ENCODE data around the gene KIF19.

KIF19 gene

GRCh38 chr17:74380086-74380958 lies 54.3 kb downstream of the KIF19 start:
- ATAC-seq (ENCODE audit: insufficient read depth, low read depth) = no peak
- no peak overlapping the region for H3K9ac ChIP-seq (ENCODE audit: low read depth, low read length)
- H2AFZ ChIP-seq (ENCODE audit: low read depth, low read length) = no peak overlapping the region
- DNase-seq = no peak
- H3K36me3 ChIP-seq (ENCODE audit: insufficient read depth, low read length) = no peaks in the 10 kb centered on the region
- no peaks in the 10 kb centered on the region for H3K79me2 ChIP-seq (ENCODE audit: insufficient read depth, low read length)
- no peak for TF ChIP-seq EZH2 (IDR thresholded peaks at IDR 0.05; ENCODE audit: borderline replicate concordance, low read depth, low read length, severe bottlenecking)
- no peak for TF ChIP-seq CTCF (IDR thresholded peaks at IDR 0.05; ENCODE audit: borderline replicate concordance, extremely low read depth, low read length, poor library complexity, severe bottlenecking)
- peaks cover 9% of the 10 kb centered on the region for H3K4me1 ChIP-seq (ENCODE audit: insufficient read depth, low read length)
- no peaks in the 10 kb centered on the region for H3K9me3 ChIP-seq (ENCODE audit: insufficient read depth, low read length, severe bottlenecking)
- H4K20me1 ChIP-seq (ENCODE audit: insufficient read depth, low read length) = no peaks in the 10 kb centered on the region
- H3K4me2 ChIP-seq (ENCODE audit: insufficient read depth, low read length) = no peak overlapping the region
- H3K4me3 ChIP-seq (ENCODE audit: low read depth in 1 of 2, low read length in 2 of 2) = no peak overlapping the region
- no peaks in the 10 kb centered on the region for H3K27me3 ChIP-seq (ENCODE audit: insufficient read depth, low read length, poor library complexity)
- H3K27ac ChIP-seq (ENCODE audit: low read length) = no peak overlapping the region

GRCh38 chr17:74380959-74381808 lies 55.2 kb downstream of the KIF19 start:
- ATAC-seq (ENCODE audit: insufficient read depth, low read depth) = no peak
- H3K27me3 ChIP-seq (ENCODE audit: insufficient read depth, low read length, poor library complexity) = no peaks in the 10 kb centered on the region
- no peak overlapping the region for H3K4me2 ChIP-seq (ENCODE audit: insufficient read depth, low read length)
- H2AFZ ChIP-seq (ENCODE audit: low read depth, low read length) = no peak overlapping the region
- peaks cover 9% of the 10 kb centered on the region for H3K4me1 ChIP-seq (ENCODE audit: insufficient read depth, low read length)
- H3K4me3 ChIP-seq (ENCODE audit: low read depth in 1 of 2, low read length in 2 of 2) = no peak overlapping the region
- no peak overlapping the region for H3K9ac ChIP-seq (ENCODE audit: low read depth, low read length)
- no peaks in the 10 kb centered on the region for H4K20me1 ChIP-seq (ENCODE audit: insufficient read depth, low read length)
- H3K79me2 ChIP-seq (ENCODE audit: insufficient read depth, low read length) = no peaks in the 10 kb centered on the region
- no peak overlapping the region for H3K27ac ChIP-seq (ENCODE audit: low read length)
- no peaks in the 10 kb centered on the region for H3K9me3 ChIP-seq (ENCODE audit: insufficient read depth, low read length, severe bottlenecking)
- no peaks in the 10 kb centered on the region for H3K36me3 ChIP-seq (ENCODE audit: insufficient read depth, low read length)
- TF ChIP-seq EZH2 (IDR thresholded peaks at IDR 0.05; ENCODE audit: borderline replicate concordance, low read depth, low read length, severe bottlenecking) = no peak
- TF ChIP-seq CTCF (IDR thresholded peaks at IDR 0.05; ENCODE audit: borderline replicate concordance, extremely low read depth, low read length, poor library complexity, severe bottlenecking) = no peak
- DNase-seq = no peak

- no peak overlapping the region for H2AFZ ChIP-seq (ENCODE audit: low read depth, low read length)
- DNase-seq = no peak
- H3K4me1 ChIP-seq (ENCODE audit: insufficient read depth, low read length) = peaks cover 9% of the 10 kb centered on the region
- TF ChIP-seq EZH2 (IDR thresholded peaks at IDR 0.05; ENCODE audit: borderline replicate concordance, low read depth, low read length, severe bottlenecking) = no peak
- TF ChIP-seq CTCF (IDR thresholded peaks at IDR 0.05; ENCODE audit: borderline replicate concordance, extremely low read depth, low read length, poor library complexity, severe bottlenecking) = no peak
- H3K9me3 ChIP-seq (ENCODE audit: insufficient read depth, low read length, severe bottlenecking) = no peaks in the 10 kb centered on the region
- no peaks in the 10 kb centered on the region for H4K20me1 ChIP-seq (ENCODE audit: insufficient read depth, low read length)
- H3K9ac ChIP-seq (ENCODE audit: low read depth, low read length) = no peak overlapping the region
- no peak overlapping the region for H3K4me2 ChIP-seq (ENCODE audit: insufficient read depth, low read length)
- no peak overlapping the region for H3K4me3 ChIP-seq (ENCODE audit: low read depth in 1 of 2, low read length in 2 of 2)
- H3K79me2 ChIP-seq (ENCODE audit: insufficient read depth, low read length) = no peaks in the 10 kb centered on the region
- ATAC-seq (ENCODE audit: insufficient read depth, low read depth) = no peak
- no peak overlapping the region for H3K27ac ChIP-seq (ENCODE audit: low read length)
- no peaks in the 10 kb centered on the region for H3K27me3 ChIP-seq (ENCODE audit: insufficient read depth, low read length, poor library complexity)
- no peaks in the 10 kb centered on the region for H3K36me3 ChIP-seq (ENCODE audit: insufficient read depth, low read length)
Observed at GRCh38 chr17:74383141-74383540, 57.1 kb downstream of the KIF19 start.

Measured in DND-41 (cell line).